Lower leg skin (tissue), 3 donors: ENCODE data around the gene ZNF292.

Experiments used
- POLR2A ChIP-seq, 2 donors: fragments of 450-650 bp; IDR thresholded peaks; one replicate each; pipeline ENCODE4 v1.6.1; 2016 to 2017; ENCODE audit warnings: antibody characterized with exemption in 2 of 2, mild to moderate bottlenecking in 1 of 2, moderate library complexity in 1 of 2
- TF ChIP-seq, protein P1 (sequence below), 3 donors: fragments of 450-650 bp; IDR thresholded peaks; one replicate each; pipeline ENCODE4 v1.5.1; 2016; ENCODE audit warnings: antibody characterized with exemption in 3 of 3, mild to moderate bottlenecking in 3 of 3, moderate library complexity in 2 of 3

DNA sequence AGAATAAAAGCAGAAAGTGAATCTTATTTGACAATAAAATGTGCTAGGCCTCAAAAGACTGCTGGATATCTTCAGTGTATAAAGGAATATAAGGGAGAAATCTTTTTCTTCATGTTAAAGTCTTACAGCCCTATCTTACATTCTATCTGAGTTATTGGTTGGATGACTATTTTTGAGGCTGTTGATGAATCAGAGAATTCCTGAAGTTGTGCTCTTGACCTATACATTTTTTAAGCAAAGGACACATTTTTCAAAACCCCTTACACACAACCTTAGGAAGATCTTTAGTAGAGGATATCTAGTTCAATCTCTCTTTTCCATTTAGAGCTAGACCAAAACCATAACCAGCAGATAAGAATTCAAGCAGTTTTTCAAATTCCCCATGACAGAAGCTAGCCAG, 49.5 kb upstream of the ZNF292 start:
- TF ChIP-seq, protein P1, sequence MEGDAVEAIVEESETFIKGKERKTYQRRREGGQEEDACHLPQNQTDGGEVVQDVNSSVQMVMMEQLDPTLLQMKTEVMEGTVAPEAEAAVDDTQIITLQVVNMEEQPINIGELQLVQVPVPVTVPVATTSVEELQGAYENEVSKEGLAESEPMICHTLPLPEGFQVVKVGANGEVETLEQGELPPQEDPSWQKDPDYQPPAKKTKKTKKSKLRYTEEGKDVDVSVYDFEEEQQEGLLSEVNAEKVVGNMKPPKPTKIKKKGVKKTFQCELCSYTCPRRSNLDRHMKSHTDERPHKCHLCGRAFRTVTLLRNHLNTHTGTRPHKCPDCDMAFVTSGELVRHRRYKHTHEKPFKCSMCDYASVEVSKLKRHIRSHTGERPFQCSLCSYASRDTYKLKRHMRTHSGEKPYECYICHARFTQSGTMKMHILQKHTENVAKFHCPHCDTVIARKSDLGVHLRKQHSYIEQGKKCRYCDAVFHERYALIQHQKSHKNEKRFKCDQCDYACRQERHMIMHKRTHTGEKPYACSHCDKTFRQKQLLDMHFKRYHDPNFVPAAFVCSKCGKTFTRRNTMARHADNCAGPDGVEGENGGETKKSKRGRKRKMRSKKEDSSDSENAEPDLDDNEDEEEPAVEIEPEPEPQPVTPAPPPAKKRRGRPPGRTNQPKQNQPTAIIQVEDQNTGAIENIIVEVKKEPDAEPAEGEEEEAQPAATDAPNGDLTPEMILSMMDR (IDR thresholded peaks at IDR 0.05): no peak
- no peak for TF ChIP-seq POLR2A (IDR thresholded peaks at IDR 0.05)
